ENCODE data around the gene KCND2.

GRCh38 chr7:120677535-120677934 lies 404.6 kb downstream of the KCND2 start:
- TF ChIP-seq CTCF (conservative IDR thresholded peaks at IDR 0.05; ENCODE audit: low read depth, low read length) = no peak
- no peak for TF ChIP-seq RFX5 (IDR thresholded peaks at IDR 0.05; ENCODE audit: low read depth, low read length)
- TF ChIP-seq RAD21 (IDR thresholded peaks at IDR 0.05; ENCODE audit: low read length) = no peak
